Suprapubic skin (tissue), 4 donors: ENCODE measurements around the gene KCNIP4. TPM values are rescaled to one million over a fixed set of nuclear protein-coding genes. Genes with fewer than 3 reads are reported as not detected.

ENCODE experiments used
- DNase-seq, 2 donors: peaks; one replicate each; pipeline ENCODE4 v3.0.0-alpha.2; 2019; ENCODE audit warnings: low spot score in 2 of 2
- H3K27ac ChIP-seq: fragments of 200-600 bp; sonication (generic); one replicate; pipeline ENCODE4 v1.5.1; 2019
- H3K27me3 ChIP-seq: fragments of 200-600 bp; sonication (generic); one replicate; pipeline ENCODE4 v1.5.1; 2019
- H3K36me3 ChIP-seq: fragments of 200-600 bp; sonication (generic); one replicate; pipeline ENCODE4 v1.5.1; 2019
- H3K4me1 ChIP-seq: fragments of 200-600 bp; sonication (generic); one replicate; pipeline ENCODE4 v1.5.1; 2019
- H3K4me3 ChIP-seq: fragments of 200-600 bp; sonication (generic); one replicate; pipeline ENCODE4 v1.5.1; 2019; ENCODE audit warnings: mild to moderate bottlenecking
- H3K9me3 ChIP-seq: fragments of 200-600 bp; sonication (generic); one replicate; pipeline ENCODE4 v1.5.1; 2019
- CTCF ChIP-seq, 2 donors: fragments of 200-600 bp in 1 of 2; fragments of 450-650 bp in 1 of 2; sonication (generic) in 1 of 2; IDR thresholded peaks; one replicate each; pipeline ENCODE4 v1.5.1; 2016 to 2019; ENCODE audit warnings: antibody characterized with exemption in 2 of 2, mild to moderate bottlenecking in 1 of 2, moderate library complexity in 1 of 2
- EP300 ChIP-seq: sonication (generic); formaldehyde crosslinking; IDR thresholded peaks from one replicate; pipeline ENCODE4 v1.6.1; 2017; ENCODE audit warnings: antibody characterized with exemption
- POLR2A ChIP-seq, 2 donors: fragments of 450-650 bp; IDR thresholded peaks; one replicate each; pipeline ENCODE4 v1.6.1; 2017; ENCODE audit warnings: antibody characterized with exemption in 2 of 2, mild to moderate bottlenecking in 2 of 2, moderate library complexity in 2 of 2
- POLR2AphosphoS5 ChIP-seq, 3 donors: sonication (generic); formaldehyde crosslinking; IDR thresholded peaks; one replicate each; pipeline ENCODE4 v1.6.1; 2017; ENCODE audit warnings: antibody characterized with exemption in 3 of 3
- WGBS: methylation state at CpG from one replicate; pipeline ENCODE4 v1.1.5; 2018; 5-methylcytosine and 5-hydroxymethylcytosine counted together
- total RNA-seq, 4 donors: library from RNA; depleted of rRNA; stranded (reverse); fragments of >200 nt; gene quantifications; one replicate each; pipeline ENCODE4 v1.1.0, GENCODE V29; 2016

The KCNIP4 gene
- total RNA-seq, 4 donors from 2014 or later, result not detected

DNA sequence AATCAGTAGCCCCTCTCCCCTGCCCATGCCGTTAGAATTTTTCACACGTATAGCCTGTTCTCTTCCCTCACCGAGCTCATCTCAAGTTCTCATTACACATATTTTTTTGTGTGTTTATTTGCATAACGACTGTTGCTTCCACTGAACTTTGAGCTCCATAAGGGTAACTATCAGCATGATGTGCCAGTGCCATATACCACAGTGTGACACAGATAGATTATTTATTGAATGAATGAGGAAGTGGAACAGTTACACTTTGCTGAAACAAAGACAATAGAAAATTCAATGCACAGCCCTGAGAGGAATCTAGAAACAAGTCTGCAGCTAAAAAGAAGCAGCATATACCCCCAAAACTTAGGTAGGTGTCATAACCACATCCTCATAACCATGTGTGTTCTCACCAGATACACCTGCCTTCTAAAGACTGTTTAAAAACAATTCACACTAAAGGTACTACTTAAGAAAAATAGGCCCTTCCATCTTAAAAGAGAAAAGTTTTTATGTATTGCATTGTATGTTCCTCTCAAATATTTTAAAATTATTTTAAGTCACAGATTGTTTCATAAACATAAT is 858.4 kb downstream of the KCNIP4 start:
- no peak overlapping the region for H3K4me3 ChIP-seq
- no peak overlapping the region for H3K27ac ChIP-seq
- no peaks in the 10 kb centered on the region for H3K4me1 ChIP-seq
- 78% methylated on average over 4 of the region's 4 CpGs for WGBS
- no peaks in the 10 kb centered on the region for H3K9me3 ChIP-seq
- TF ChIP-seq POLR2AphosphoS5 (IDR thresholded peaks at IDR 0.05), result no peak
- H3K36me3 ChIP-seq, result no peaks in the 10 kb centered on the region
- DNase-seq, result no peak
- H3K27me3 ChIP-seq, result no peaks in the 10 kb centered on the region

DNA sequence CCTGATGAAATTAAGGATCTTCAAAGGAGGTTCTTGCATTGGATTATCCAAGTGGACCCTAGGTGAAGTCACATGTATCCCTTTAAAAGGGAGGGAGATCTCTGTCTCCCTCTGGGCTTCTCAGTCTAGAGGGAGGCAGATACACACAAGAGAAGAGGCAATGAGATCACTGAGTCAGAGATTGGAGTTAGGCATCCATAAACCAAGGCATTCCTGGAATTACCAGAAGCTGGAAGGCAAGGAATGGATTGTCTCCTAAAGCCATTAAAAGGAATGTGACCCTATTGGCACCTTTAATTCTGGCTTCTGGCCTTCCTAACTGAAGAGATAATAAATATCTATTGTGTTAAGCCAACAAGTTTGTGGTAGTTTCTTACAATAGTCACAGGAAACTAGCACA is 865.2 kb downstream of the KCNIP4 start:
- H3K4me3 ChIP-seq, result no peak overlapping the region
- no peak for TF ChIP-seq CTCF (IDR thresholded peaks at IDR 0.05)
- no peak for TF ChIP-seq POLR2AphosphoS5 (IDR thresholded peaks at IDR 0.05)
- TF ChIP-seq EP300, result no peak
- no peak for TF ChIP-seq POLR2A (IDR thresholded peaks at IDR 0.05)
- H3K36me3 ChIP-seq, result no peaks in the 10 kb centered on the region
- H3K4me1 ChIP-seq, result no peaks in the 10 kb centered on the region
- H3K27ac ChIP-seq, result no peak overlapping the region
- no peaks in the 10 kb centered on the region for H3K9me3 ChIP-seq
- no peaks in the 10 kb centered on the region for H3K27me3 ChIP-seq
- no peak for DNase-seq

DNA sequence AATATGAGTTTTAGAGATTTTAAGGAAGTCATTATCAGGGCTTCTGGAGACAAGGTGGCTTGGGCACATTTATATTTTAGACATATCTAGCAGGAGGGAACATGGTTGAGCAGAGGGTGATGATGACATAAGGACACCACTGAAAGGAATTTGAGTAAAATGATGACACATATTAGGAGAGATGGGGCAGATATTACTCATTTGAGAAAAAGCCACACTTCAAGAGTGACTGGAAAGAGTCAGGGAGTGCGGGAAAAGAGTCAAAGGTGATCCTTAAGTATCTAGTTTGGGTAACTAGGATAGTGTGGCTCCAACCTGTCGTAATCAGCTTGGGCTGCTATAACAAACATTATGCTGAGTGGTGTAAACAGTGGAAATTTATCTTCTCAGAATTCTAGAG is 870.6 kb downstream of the KCNIP4 start:
- no peak for TF ChIP-seq POLR2A (IDR thresholded peaks at IDR 0.05)
- TF ChIP-seq POLR2AphosphoS5 (IDR thresholded peaks at IDR 0.05), result no peak
- TF ChIP-seq EP300, result no peak
- no peak for TF ChIP-seq CTCF (IDR thresholded peaks at IDR 0.05)
- H3K27me3 ChIP-seq, result no peaks in the 10 kb centered on the region
- H3K27ac ChIP-seq, result no peak overlapping the region
- H3K4me3 ChIP-seq, result no peak overlapping the region
- no peaks in the 10 kb centered on the region for H3K4me1 ChIP-seq
- 86% methylated on average over 2 of the region's 2 CpGs for WGBS
- no peak for DNase-seq
- no peaks in the 10 kb centered on the region for H3K36me3 ChIP-seq
- H3K9me3 ChIP-seq, result no peaks in the 10 kb centered on the region

GRCh38 chr4:21067351-21067750 is 881.2 kb downstream of the KCNIP4 start:
- no peak for TF ChIP-seq POLR2A (IDR thresholded peaks at IDR 0.05)
- TF ChIP-seq EP300, result no peak
- no peak for TF ChIP-seq POLR2AphosphoS5 (IDR thresholded peaks at IDR 0.05)
- TF ChIP-seq CTCF (IDR thresholded peaks at IDR 0.05), result no peak
- Histone ChIP-seq H3K9me3 (no peaks in the 10 kb centered on the region), H3K4me1 (no peaks in the 10 kb centered on the region), H3K27ac (no peak overlapping the region), H3K4me3 (no peak overlapping the region), H3K36me3 (no peaks in the 10 kb centered on the region), H3K27me3 (no peaks in the 10 kb centered on the region)
- DNase-seq, result no peak
- WGBS, result 100% methylated on average over 1 of the region's 1 CpG

DNA sequence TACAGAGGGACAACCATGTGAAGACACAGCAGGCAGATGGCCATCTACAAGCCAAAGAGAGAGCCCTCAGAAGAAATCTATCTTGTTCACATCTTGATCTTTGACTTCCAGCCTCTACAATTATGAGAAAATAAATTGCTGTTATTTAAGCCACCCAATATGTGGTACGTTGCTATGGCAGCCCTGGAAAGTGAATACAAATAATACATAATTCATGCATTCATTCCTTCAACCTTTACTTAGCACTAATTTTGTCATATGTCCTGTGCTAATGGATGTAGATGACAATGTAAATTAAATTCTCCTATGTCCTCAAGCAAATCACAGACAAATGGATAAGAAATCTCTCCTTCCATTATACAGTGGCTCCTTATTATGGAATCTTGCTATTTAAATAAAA is 886.7 kb downstream of the KCNIP4 start:
- no peaks in the 10 kb centered on the region for H3K4me1 ChIP-seq
- no peaks in the 10 kb centered on the region for H3K36me3 ChIP-seq
- no peak for DNase-seq
- 66% methylated on average over 1 of the region's 1 CpG for WGBS
- no peaks in the 10 kb centered on the region for H3K9me3 ChIP-seq
- TF ChIP-seq POLR2AphosphoS5 (IDR thresholded peaks at IDR 0.05) (no peak), CTCF (IDR thresholded peaks at IDR 0.05) (no peak), POLR2A (IDR thresholded peaks at IDR 0.05) (no peak), EP300 (no peak)
- H3K4me3 ChIP-seq, result no peak overlapping the region
- no peaks in the 10 kb centered on the region for H3K27me3 ChIP-seq
- no peak overlapping the region for H3K27ac ChIP-seq

GRCh38 chr4:21046141-21046540 is 902.4 kb downstream of the KCNIP4 start:
- no peak for TF ChIP-seq EP300
- TF ChIP-seq CTCF (IDR thresholded peaks at IDR 0.05), result no peak
- no peak for TF ChIP-seq POLR2A (IDR thresholded peaks at IDR 0.05)
- no peak for TF ChIP-seq POLR2AphosphoS5 (IDR thresholded peaks at IDR 0.05)

More at GRCh38 chr4:21046141-21046540, 902.4 kb downstream of the KCNIP4 start:
- no peaks in the 10 kb centered on the region for H3K4me1 ChIP-seq
- DNase-seq, result no peak
- no peak overlapping the region for H3K27ac ChIP-seq
- 71% methylated on average over 1 of the region's 1 CpG for WGBS
- no peak overlapping the region for H3K4me3 ChIP-seq
- H3K36me3 ChIP-seq, result no peaks in the 10 kb centered on the region
- H3K9me3 ChIP-seq, result no peaks in the 10 kb centered on the region
- H3K27me3 ChIP-seq, result no peaks in the 10 kb centered on the region
